Esophagus (tissue), 2 donors: Measurements from ENCODE around the gene GTSE1. TPM values are rescaled to one million over a fixed set of nuclear protein-coding genes. Genes with fewer than 3 reads are reported as not detected.

Experiments used
- H3K27ac ChIP-seq, 2 donors: one replicate each; pipeline ENCODE4 v1.5.1; 2013; ENCODE audit warnings: low read depth in 2 of 2, mild to moderate bottlenecking in 2 of 2, inconsistent platforms in 1 of 2, low read length in 1 of 2, moderate library complexity in 1 of 2
- H3K27me3 ChIP-seq, 2 donors: one replicate each; pipeline ENCODE4 v1.6.1; 2013; ENCODE audit warnings: low read length in 2 of 2, control low read depth in 1 of 2, mild to moderate bottlenecking in 1 of 2; ENCODE audit not compliant: insufficient read depth in 2 of 2, control insufficient read depth in 1 of 2
- H3K36me3 ChIP-seq, 2 donors: one replicate each; pipeline ENCODE4 v1.6.1; 2013; ENCODE audit warnings: low read length in 1 of 2; ENCODE audit not compliant: control insufficient read depth in 2 of 2, insufficient read depth in 2 of 2
- H3K4me1 ChIP-seq, 2 donors: one replicate each; pipeline ENCODE4 v1.6.1; 2013; ENCODE audit warnings: low read length in 1 of 2; ENCODE audit not compliant: control insufficient read depth in 2 of 2, insufficient read depth in 2 of 2
- H3K4me3 ChIP-seq, 2 donors: one replicate each; pipeline ENCODE4 v1.5.1; 2013; ENCODE audit warnings: low read length in 2 of 2, mild to moderate bottlenecking in 2 of 2, low read depth in 1 of 2, moderate library complexity in 1 of 2
- H3K9me3 ChIP-seq, 2 donors: one replicate each; pipeline ENCODE4 v1.6.1; 2013; ENCODE audit warnings: mild to moderate bottlenecking in 2 of 2, low read depth in 1 of 2, low read length in 1 of 2, moderate library complexity in 1 of 2; ENCODE audit not compliant: control insufficient read depth in 2 of 2, insufficient read depth in 1 of 2
- WGBS, 2 donors: extraction: QIAGEN DNeasy Blood & Tissue Kit; methylation state at CpG; one replicate each; pipeline ENCODE4 v1.1.7; 2013; 5-methylcytosine and 5-hydroxymethylcytosine counted together
- polyA plus RNA-seq, 2 donors: library from polyadenylated mRNA; stranded (reverse); fragments of 200-250 nt; gene quantifications; one replicate each; pipeline ENCODE4 v1.2.3, GENCODE V29; 2013
- donor health status: healthy with polysubstance abuse.
- donor health status: Bipolar disorder and iron deficiency.

Gene GTSE1
- polyA plus RNA-seq, 2 donors: 5.0 to 7.4 TPM

- 7 to 8% methylated on average over 42 of the region's 42 CpGs for WGBS, 2 donors
- H3K36me3 ChIP-seq: peaks cover 5 to 10% of the 10 kb centered on the region in 2 donors
- H3K4me3 ChIP-seq: peak overlapping the region; percentile 91 to 95
- peak overlapping the region; percentile 88 to 92 for H3K27ac ChIP-seq
- no peaks in the 10 kb centered on the region for H3K27me3 ChIP-seq
- H3K4me1 ChIP-seq: peaks cover 5 to 6% of the 10 kb centered on the region in 2 donors
- no peaks in the 10 kb centered on the region for H3K9me3 ChIP-seq
These were observed 39.7 kb downstream of the GTSE1 start for GRCh38 chr22:46336119-46337078.

DNA sequence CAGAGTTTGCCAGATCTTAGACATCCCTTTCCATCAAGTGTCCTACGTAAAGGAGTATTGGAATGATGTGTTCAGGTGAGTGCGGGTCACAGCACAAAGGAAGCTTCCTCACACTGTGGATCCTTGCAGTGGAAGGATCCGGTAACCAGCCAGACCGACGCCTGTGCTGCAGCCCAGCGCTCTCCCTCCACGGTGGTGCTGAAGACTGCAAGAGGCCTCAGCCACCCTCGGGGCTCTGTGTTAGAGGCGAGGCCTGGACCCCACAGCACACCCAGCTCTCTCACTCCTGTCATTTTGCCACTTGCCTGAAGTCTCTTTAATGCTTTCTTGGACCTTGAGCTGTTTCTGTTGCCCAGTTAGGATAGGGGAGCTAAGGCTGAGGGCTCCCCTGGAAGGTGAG lies 41.2 kb downstream of the GTSE1 start:
- H3K4me3 ChIP-seq: no peak overlapping the region
- no peaks in the 10 kb centered on the region for H3K9me3 ChIP-seq
- H3K4me1 ChIP-seq: peaks cover 5 to 6% of the 10 kb centered on the region in 2 donors
- no peaks in the 10 kb centered on the region for H3K27me3 ChIP-seq
- H3K27ac ChIP-seq: no peak overlapping the region
- peaks cover 5 to 16% of the 10 kb centered on the region in 2 donors for H3K36me3 ChIP-seq
- WGBS, 2 donors: 80 to 89% methylated on average over 9 of the region's 9 CpGs

DNA sequence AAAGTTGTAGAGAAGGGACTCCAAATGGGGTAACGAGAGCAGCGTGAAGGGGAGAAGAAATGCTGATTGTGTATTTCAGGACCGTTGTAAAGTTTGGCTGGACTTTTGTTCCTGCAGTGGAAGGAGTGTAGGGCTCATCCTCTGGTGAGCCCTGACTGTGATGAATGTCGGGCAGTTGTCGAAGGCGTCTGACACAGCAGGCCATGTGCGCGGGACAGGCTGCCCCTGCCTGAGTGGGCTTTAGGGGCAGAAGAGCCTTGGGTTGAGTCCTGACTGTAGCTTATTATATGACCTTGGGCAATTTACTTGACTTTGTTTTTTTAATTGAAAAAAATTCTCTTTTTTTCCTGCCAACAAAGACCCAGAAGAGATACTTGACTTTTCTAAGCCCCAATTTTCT lies 42.0 kb downstream of the GTSE1 start:
- Histone ChIP-seq H3K9me3 (no peaks in the 10 kb centered on the region), H3K4me3 (no peak overlapping the region), H3K4me1 (peaks cover 5 to 6% of the 10 kb centered on the region in 2 donors), H3K27me3 (no peaks in the 10 kb centered on the region), H3K27ac (no peak overlapping the region), H3K36me3 (peaks cover 5 to 20% of the 10 kb centered on the region in 2 donors)
- 92 to 95% methylated on average over 8 of the region's 8 CpGs for WGBS, 2 donors

DNA sequence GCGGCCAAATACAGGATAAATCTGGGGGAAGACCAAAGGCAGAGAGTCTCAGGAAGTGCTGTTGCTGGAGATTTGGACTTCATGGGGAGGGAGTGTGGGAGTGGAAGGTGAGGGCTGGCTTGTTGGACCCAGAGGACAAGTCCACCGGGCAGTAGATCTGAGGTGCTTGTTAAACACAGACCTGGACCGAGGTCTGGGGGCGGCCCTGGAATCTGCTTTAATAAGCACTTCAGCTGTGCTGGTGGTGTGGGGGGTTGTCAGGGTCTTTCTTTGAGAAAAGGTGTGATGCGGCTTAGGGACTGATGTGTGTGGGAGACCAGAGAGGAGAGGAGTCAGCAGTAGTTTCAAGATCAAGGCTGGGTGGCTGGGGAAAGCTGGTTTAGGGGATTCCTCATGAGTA lies 43.3 kb downstream of the GTSE1 start:
- Histone ChIP-seq H3K4me3 (no peak overlapping the region), H3K9me3 (no peaks in the 10 kb centered on the region), H3K36me3 (peaks cover 8 to 21% of the 10 kb centered on the region in 2 donors), H3K27me3 (no peaks in the 10 kb centered on the region), H3K4me1 (peaks cover 2 to 6% of the 10 kb centered on the region in 2 donors), H3K27ac (no peak overlapping the region)
- 92 to 97% methylated on average over 5 of the region's 5 CpGs for WGBS, 2 donors

DNA sequence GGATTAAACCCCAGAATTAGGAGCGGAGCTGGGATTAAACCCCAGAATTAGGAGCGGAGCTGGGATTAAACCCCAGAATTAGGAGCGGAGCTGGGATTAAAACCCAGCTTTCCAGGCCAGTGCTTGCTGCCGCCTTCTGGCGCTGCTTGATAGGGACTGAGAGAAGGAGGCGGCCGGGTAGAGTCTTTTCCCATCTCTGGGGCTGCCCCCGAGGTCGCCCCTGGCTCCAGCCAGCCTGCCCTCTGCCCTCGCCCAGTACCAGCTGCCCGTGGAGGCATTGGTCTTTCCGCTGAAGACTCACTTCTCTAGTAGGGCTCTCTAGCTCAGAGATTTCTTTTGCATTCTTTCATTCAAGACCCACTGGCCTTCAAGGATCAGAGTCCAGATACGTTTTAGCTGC lies 44.0 kb downstream of the GTSE1 start:
- Histone ChIP-seq H3K4me3 (no peak overlapping the region), H3K4me1 (peaks cover 2 to 6% of the 10 kb centered on the region in 2 donors), H3K27me3 (no peaks in the 10 kb centered on the region), H3K27ac (no peak overlapping the region), H3K9me3 (no peaks in the 10 kb centered on the region), H3K36me3 (peaks cover 8 to 21% of the 10 kb centered on the region in 2 donors)
- WGBS, 2 donors: 92 to 94% methylated on average over 13 of the region's 13 CpGs

DNA sequence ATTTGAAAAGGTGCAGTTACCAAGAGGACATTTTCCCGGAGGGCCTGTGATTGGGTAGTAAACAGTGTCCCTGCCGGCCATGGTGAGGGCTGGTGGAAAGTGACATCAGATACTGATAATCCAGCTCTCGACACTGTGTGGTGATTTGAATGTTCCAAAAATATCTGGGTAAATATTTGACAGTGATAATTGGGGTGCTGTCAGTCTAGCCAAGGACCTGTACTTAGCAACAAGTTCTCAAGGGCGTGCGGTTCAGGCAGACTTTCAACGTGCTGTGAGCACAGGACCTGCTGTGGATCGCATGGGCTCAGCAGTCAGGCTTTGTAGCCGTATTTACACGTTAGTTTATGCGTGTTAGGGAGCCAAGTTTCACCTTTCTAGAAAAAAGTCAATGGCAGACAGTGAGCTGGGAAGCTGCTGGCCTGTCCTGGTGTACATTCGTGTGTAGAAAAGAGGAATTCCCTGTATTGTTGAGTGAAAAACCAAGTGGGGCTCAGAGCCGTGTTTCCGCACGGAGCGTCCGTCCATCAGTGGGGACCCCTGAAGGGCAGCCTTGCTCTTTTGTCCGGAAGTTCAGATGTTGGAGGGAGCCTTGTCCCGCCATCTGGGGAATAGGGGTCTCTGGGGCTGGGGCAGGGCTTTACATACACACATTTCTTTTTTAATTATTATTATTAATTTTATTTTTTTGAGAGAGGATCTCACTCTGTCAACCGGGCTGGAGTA lies 50.2 kb downstream of the GTSE1 start:
- Histone ChIP-seq H3K36me3 (peaks cover 20 to 45% of the 10 kb centered on the region in 2 donors), H3K27me3 (no peaks in the 10 kb centered on the region), H3K9me3 (no peaks in the 10 kb centered on the region), H3K4me3 (no peak overlapping the region), H3K27ac (no peak overlapping the region), H3K4me1 (no peaks in the 10 kb centered on the region)
- WGBS, 2 donors: 84 to 89% methylated on average over 19 of the region's 19 CpGs

- H3K4me1 ChIP-seq: peaks cover 0 to 4% of the 10 kb centered on the region in 2 donors
- WGBS, 2 donors: 87 to 90% methylated on average over 12 of the region's 12 CpGs
- H3K4me3 ChIP-seq: no peak overlapping the region
- H3K27me3 ChIP-seq: no peaks in the 10 kb centered on the region
- H3K36me3 ChIP-seq: peaks cover 20 to 49% of the 10 kb centered on the region in 2 donors
- H3K27ac ChIP-seq: no peak overlapping the region
- H3K9me3 ChIP-seq: no peaks in the 10 kb centered on the region
These were observed 51.0 kb downstream of the GTSE1 start for GRCh38 chr22:46347646-46348045.

GRCh38 chr22:46348099-46348695 lies 51.5 kb downstream of the GTSE1 start:
- Histone ChIP-seq H3K36me3 (peaks cover 23 to 53% of the 10 kb centered on the region in 2 donors), H3K27me3 (no peaks in the 10 kb centered on the region), H3K9me3 (no peaks in the 10 kb centered on the region), H3K27ac (no peak overlapping the region), H3K4me1 (peaks cover 0 to 7% of the 10 kb centered on the region in 2 donors), H3K4me3 (no peak overlapping the region)
- WGBS, 2 donors: 92 to 93% methylated on average over 15 of the region's 15 CpGs

DNA sequence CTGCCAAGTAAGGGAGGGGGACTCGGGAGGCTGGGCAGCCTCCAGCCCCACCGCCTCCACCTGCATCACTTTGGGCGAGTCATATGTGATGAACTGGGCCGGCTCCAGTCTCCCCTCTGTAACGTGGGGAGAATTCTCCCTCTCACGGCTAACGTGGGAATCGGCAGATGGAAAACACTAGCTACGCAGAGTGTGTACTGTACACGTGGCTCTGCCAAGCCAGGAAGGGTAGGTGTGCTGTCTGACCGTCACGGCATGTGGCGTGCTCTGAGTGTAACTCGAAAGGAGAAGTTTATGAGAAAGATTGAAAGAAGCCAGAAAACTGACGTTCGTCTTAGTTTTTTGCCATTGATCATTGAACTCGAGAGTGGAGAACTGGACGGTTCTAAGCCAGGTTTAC lies 52.6 kb downstream of the GTSE1 start:
- peaks cover 28 to 58% of the 10 kb centered on the region in 2 donors for H3K36me3 ChIP-seq
- H3K9me3 ChIP-seq: no peaks in the 10 kb centered on the region
- no peak overlapping the region for H3K4me3 ChIP-seq
- H3K27me3 ChIP-seq: no peaks in the 10 kb centered on the region
- H3K4me1 ChIP-seq: peaks cover 0 to 14% of the 10 kb centered on the region in 2 donors
- H3K27ac ChIP-seq: no peak overlapping the region
- WGBS, 2 donors: 74 to 85% methylated on average over 18 of the region's 18 CpGs
